Measurements from ENCODE around the gene EVL.

EVL gene

DNA sequence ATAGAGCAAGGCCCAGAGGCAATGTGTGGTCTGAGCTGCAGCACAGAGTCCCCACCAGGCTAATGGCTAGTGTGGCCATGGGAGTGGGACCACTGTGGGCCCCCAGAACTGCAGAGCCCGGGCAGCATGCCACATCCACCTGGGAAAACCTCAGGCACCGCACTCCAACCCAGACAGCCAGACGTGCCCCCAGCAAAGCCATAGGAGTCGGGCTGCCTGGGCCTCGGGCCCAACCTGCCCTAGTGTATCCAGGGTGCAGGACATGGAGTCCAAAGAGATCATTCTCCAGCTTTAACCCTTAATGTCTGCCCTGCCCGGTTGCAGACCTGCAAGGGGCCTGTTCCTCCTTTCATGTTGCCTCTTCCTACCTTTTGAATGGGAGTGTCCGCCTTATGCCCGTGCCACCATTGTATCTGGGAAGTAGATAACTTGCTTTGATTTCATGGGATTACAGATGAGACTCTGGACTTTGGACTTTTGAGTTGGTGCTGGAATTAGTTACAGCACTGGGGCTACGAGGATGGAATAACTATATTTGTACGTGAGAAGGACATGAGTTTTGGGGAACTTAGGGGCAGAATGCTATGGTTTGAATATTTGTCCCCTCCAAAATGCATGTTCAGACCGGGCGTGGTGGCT lies 123.3 kb downstream of the EVL start:
- Histone ChIP-seq H3K27me3 (ENCODE audit: control insufficient read depth in 5 of 5, insufficient read depth in 4 of 5, low read length in 5 of 5) (no peaks in the 10 kb centered on the region), H3K9ac (ENCODE audit: low read length in 5 of 5) (peak overlapping the region in 1 of 5 donors; percentile 20), H3K27ac (ENCODE audit: low read depth, low read length) (no peak overlapping the region)

DNA sequence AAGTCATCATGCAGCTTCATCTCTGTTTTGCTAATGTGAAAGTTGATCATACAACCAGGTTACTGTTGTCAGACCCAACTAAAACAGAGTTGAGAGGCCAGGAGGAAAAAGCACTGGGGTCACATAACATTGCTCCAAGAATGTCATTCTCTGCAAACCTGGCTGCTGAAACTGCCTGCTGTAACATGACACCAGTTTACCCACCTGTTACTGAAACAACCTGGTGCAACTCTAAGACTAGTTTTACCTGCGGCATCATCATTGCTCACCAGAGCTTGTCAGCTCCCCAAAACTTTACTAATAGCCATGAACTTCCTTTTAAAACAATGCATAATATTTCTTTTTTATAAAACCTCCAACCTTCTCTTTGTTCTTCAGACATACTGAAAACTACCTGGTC lies 124.9 kb downstream of the EVL start:
- H3K27me3 ChIP-seq (ENCODE audit: control insufficient read depth in 5 of 5, insufficient read depth in 4 of 5, low read length in 5 of 5): no peaks in the 10 kb centered on the region
- H3K9me3 ChIP-seq (ENCODE audit: control insufficient read depth in 5 of 5, low read length in 5 of 5): no peaks in the 10 kb centered on the region
- peaks cover 2 to 17% (median 15%) of the 10 kb centered on the region in 5 donors for H3K4me1 ChIP-seq (ENCODE audit: control insufficient read depth in 5 of 5, insufficient read depth in 5 of 5, low read length in 5 of 5)
- no peak overlapping the region for H3K4me3 ChIP-seq (ENCODE audit: low read depth in 1 of 5, low read length in 5 of 5)
- H3K27ac ChIP-seq (ENCODE audit: low read depth, low read length): no peak overlapping the region
- no peak overlapping the region for H3K9ac ChIP-seq (ENCODE audit: low read length in 5 of 5)
- H3K36me3 ChIP-seq (ENCODE audit: control insufficient read depth in 5 of 5, insufficient read depth in 5 of 5, low read length in 5 of 5): no peaks in the 10 kb centered on the region

More for the DNA sequence above, 123.3 kb downstream of the EVL start:
- H3K4me3 ChIP-seq (ENCODE audit: low read depth in 1 of 5, low read length in 5 of 5): no peak overlapping the region
- no peaks in the 10 kb centered on the region for H3K9me3 ChIP-seq (ENCODE audit: control insufficient read depth in 5 of 5, low read length in 5 of 5)
- peaks cover 2 to 15% (median 14%) of the 10 kb centered on the region in 5 donors for H3K4me1 ChIP-seq (ENCODE audit: control insufficient read depth in 5 of 5, insufficient read depth in 5 of 5, low read length in 5 of 5)
- H3K36me3 ChIP-seq (ENCODE audit: control insufficient read depth in 5 of 5, insufficient read depth in 5 of 5, low read length in 5 of 5): no peaks in the 10 kb centered on the region

DNA sequence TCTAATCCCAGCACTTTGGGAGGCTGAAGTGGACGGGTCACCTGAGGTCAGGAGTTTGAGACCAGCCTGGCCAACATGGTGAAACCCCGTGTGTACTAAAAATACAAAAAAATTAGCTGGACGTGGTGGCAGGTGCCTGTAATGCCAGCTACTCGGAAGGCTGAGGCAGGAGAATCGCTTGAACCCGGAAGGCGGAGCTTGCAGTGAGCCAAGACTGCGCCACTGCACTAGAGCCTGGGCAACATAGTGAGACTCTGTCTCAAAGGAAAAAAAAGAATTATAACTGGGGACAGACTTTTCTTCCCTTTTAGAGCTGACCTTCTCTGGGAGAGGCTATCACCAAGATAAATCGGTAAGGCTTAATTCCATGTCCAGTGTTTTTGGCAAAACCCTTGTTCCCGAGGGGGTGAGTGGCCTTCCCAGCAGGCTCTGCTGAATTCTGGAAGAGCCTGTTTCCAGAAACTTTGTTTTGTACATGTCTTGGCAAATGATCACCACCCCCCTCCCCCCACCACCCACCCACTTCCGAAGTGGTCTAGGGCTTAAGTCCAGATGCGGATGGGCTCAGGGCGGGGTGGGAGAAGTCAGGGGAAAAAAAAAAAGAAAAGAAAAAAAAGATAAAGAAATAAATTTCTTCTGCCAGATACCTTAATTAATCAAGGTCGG lies 126.5 kb downstream of the EVL start:
- Histone ChIP-seq H3K27ac (ENCODE audit: low read depth, low read length) (no peak overlapping the region), H3K27me3 (ENCODE audit: control insufficient read depth in 5 of 5, insufficient read depth in 4 of 5, low read length in 5 of 5) (no peaks in the 10 kb centered on the region), H3K36me3 (ENCODE audit: control insufficient read depth in 5 of 5, insufficient read depth in 5 of 5, low read length in 5 of 5) (no peaks in the 10 kb centered on the region), H3K9ac (ENCODE audit: low read length in 5 of 5) (peak overlapping the region in 1 of 5 donors; percentile 89), H3K4me1 (ENCODE audit: control insufficient read depth in 5 of 5, insufficient read depth in 5 of 5, low read length in 5 of 5) (peaks cover 2 to 17% (median 15%) of the 10 kb centered on the region in 5 donors), H3K4me3 (ENCODE audit: low read depth in 1 of 5, low read length in 5 of 5) (peak overlapping the region in 2 of 5 donors; percentile 58 to 75), H3K9me3 (ENCODE audit: control insufficient read depth in 5 of 5, low read length in 5 of 5) (no peaks in the 10 kb centered on the region)

DNA sequence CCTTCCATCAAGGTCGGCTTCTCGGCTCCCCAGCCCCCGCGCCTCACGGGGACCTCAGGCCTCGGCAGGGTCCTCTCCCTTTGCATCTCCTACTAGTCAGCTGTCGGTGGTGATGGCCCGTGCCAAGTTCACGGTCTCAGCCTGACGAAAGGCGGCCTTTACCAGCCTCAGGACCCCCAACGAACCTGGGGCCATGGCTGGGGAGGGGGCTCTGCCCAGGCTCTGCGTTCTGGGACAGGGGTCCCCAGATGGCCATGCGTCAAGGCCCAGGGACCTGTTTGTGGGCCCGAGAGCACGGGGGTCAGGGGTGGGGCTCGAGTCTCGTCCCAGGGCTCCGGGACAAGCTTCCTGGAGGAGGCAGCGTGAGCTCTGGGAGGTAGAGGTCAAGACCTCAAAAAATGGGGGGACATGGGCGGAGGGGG lies 127.0 kb downstream of the EVL start:
- Histone ChIP-seq H3K27ac (ENCODE audit: low read depth, low read length) (peak overlapping the region; percentile 82), H3K4me1 (ENCODE audit: control insufficient read depth in 5 of 5, insufficient read depth in 5 of 5, low read length in 5 of 5) (peaks cover 2 to 17% (median 15%) of the 10 kb centered on the region in 5 donors), H3K27me3 (ENCODE audit: control insufficient read depth in 5 of 5, insufficient read depth in 4 of 5, low read length in 5 of 5) (no peaks in the 10 kb centered on the region), H3K4me3 (ENCODE audit: low read depth in 1 of 5, low read length in 5 of 5) (peak overlapping the region in 4 of 5 donors; percentile 47 to 75 (median 61)), H3K9me3 (ENCODE audit: control insufficient read depth in 5 of 5, low read length in 5 of 5) (no peaks in the 10 kb centered on the region), H3K36me3 (ENCODE audit: control insufficient read depth in 5 of 5, insufficient read depth in 5 of 5, low read length in 5 of 5) (no peaks in the 10 kb centered on the region), H3K9ac (ENCODE audit: low read length in 5 of 5) (peak overlapping the region; percentile 38 to 89 (median 77))

DNA sequence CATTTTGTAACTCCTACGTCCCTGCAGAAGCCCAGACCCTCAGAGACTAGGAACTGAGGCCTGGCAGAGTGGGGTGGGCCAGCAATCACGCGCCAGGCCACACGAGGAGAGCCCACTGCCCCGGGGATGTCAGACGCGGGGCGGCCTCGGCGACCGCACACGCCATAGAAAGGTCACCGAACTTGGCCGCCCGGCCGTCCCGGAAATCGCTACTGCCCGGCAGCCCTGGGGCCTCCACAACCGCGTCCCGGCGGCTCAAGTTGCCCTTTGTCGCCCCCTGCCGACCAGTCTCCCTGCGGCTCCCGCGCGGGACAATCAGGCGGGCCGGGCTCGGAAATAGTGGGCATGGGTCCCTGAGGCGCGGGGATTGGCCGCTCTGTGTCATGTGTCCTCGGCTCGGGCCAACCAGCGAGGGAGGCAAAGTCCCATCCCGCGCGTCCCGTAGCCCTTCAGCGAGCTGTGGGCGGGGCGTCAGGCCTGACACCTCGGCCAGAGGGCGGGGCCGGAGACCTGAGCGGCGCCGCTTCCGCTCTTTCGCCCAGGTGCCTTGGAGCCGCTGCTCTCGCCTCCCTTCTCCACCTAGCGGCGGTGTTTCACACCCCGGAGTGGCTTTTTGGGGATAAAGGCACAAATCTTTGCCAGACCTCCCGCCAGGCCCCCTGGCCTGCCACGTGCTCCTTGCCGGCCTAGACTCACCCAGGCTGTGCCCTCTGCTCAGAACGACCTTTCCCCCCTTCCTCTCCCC lies 127.6 kb downstream of the EVL start:
- peaks cover 2 to 17% (median 15%) of the 10 kb centered on the region in 5 donors for H3K4me1 ChIP-seq (ENCODE audit: control insufficient read depth in 5 of 5, insufficient read depth in 5 of 5, low read length in 5 of 5)
- H3K27me3 ChIP-seq (ENCODE audit: control insufficient read depth in 5 of 5, insufficient read depth in 4 of 5, low read length in 5 of 5): no peaks in the 10 kb centered on the region
- H3K9me3 ChIP-seq (ENCODE audit: control insufficient read depth in 5 of 5, low read length in 5 of 5): no peaks in the 10 kb centered on the region
- H3K9ac ChIP-seq (ENCODE audit: low read length in 5 of 5): peak overlapping the region; percentile 38 to 89 (median 77)
- peak overlapping the region; percentile 82 for H3K27ac ChIP-seq (ENCODE audit: low read depth, low read length)
- H3K36me3 ChIP-seq (ENCODE audit: control insufficient read depth in 5 of 5, insufficient read depth in 5 of 5, low read length in 5 of 5): no peaks in the 10 kb centered on the region
- H3K4me3 ChIP-seq (ENCODE audit: low read depth in 1 of 5, low read length in 5 of 5): peak overlapping the region; percentile 56 to 75 (median 70)

All from subcutaneous abdominal adipose tissue (tissue), 5 donors.